IPS-NIHi7 (cell line): ENCODE measurements around the gene PCSK4.
"Not testable (repeated sequence)": the region's sequence is repeated elsewhere in the genome, so short reads cannot be mapped to it uniquely, and the experiment has no call there.

Experiments used
- DNase-seq: peaks from one replicate; pipeline ENCODE4 v3.0.0; 2012; ENCODE audit warnings: mixed read lengths; ENCODE audit errors: extremely low spot score

PCSK4 gene

GRCh38 chr19:1453525-1454364 is 36.4 kb downstream of the PCSK4 start:
- DNase-seq: no peak

DNA sequence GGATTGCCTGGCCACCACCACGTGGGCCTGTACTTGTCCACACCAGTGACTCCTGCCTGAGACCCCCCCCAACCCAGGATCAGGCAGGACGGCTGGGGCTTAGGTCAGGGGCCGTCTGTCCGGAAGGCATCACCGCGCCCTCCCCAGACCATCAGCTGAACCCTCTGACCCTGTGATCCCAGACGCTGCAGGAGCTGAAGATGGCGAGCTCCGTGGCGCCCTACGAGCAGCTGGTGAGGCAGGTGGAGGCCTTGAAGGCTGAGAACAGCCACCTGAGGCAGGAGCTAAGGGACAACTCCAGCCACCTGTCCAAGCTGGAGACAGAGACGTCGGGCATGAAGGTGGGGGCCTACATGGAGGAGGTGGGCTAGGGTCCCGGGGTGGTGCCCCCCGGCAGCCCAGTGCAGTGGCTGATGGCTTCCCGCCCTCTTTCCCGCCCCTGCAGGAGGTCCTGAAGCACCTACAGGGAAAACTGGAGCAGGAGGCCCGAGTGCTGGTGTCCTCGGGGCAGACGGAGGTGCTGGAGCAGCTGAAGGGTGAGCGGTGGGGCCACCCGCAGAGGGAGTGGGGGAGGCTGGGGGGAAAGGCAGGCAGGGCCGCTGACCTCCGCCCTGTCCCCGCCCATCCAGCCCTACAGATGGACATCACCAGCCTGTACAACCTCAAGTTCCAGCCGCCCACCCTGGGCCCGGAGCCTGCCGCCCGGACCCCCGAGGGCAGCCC is 37.2 kb downstream of the PCSK4 start:
- DNase-seq: no peak

GRCh38 chr19:1451916-1452801 is 38.0 kb downstream of the PCSK4 start:
- DNase-seq: no peak

- DNase-seq: no peak
Observed at GRCh38 chr19:1450735-1451731, 39.1 kb downstream of the PCSK4 start.

- peak; percentile 93 for DNase-seq
Observed at GRCh38 chr19:1449467-1450442, 40.4 kb downstream of the PCSK4 start, which contains the start of gene APC2. TSS of gene APC2 (plus strand) at chr19:1450121. CDS start at chr19:1453002, 2,881 bp downstream.

DNA sequence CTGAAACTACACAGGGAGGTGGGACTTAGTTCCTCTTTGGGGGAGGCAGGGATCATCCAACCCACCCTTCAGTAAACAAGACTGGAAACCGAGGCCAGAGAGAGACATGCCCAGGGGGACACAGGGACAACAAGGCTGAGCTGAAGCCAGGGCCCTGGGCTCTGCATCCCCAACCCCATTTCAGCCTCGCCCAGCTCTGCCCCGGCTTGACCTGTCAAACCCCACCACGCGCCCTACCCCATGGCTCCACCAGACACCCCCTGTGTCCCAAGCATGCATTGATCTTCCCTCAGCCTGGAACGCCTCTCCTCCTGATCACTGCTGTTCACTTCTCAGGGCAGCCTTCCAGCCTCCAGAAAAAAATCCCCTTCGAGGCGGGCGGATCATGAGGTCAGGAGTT is 42.2 kb downstream of the PCSK4 start:
- no peak for DNase-seq

DNA sequence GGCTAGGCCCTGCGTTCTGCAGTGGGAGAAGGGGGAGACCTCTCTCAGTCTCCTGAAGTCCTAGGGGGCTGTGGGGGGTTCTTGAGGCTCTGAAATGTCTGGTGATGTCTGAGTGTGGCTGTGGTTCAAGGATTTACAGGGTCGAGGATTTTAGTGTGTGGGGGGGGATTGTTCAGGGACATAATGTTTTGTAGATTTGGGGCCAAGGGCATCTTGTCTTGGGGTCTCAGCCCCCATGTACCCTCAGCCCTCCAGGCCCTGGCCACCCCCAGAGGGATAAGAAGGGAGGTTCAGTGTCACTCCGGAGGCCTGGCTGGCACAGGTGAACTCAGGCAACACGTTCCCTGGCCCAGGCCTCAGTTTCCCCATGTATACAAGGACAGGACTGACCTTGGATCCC is 42.6 kb downstream of the PCSK4 start:
- DNase-seq: no peak

GRCh38 chr19:1446713-1447481 is 43.3 kb downstream of the PCSK4 start:
- no peak for DNase-seq

- peak; percentile 77 for DNase-seq
Observed at GRCh38 chr19:1445932-1446712, 44.0 kb downstream of the PCSK4 start.

GRCh38 chr19:1445185-1445931 is 44.8 kb downstream of the PCSK4 start:
- DNase-seq: peak; percentile 87

- DNase-seq: no peak
Observed at GRCh38 chr19:1441677-1442438, 48.3 kb downstream of the PCSK4 start.

- no peak for DNase-seq
Observed at GRCh38 chr19:1441022-1441426, 49.1 kb downstream of the PCSK4 start.

GRCh38 chr19:1440418-1440801 is 49.7 kb downstream of the PCSK4 start:
- no peak for DNase-seq

DNA sequence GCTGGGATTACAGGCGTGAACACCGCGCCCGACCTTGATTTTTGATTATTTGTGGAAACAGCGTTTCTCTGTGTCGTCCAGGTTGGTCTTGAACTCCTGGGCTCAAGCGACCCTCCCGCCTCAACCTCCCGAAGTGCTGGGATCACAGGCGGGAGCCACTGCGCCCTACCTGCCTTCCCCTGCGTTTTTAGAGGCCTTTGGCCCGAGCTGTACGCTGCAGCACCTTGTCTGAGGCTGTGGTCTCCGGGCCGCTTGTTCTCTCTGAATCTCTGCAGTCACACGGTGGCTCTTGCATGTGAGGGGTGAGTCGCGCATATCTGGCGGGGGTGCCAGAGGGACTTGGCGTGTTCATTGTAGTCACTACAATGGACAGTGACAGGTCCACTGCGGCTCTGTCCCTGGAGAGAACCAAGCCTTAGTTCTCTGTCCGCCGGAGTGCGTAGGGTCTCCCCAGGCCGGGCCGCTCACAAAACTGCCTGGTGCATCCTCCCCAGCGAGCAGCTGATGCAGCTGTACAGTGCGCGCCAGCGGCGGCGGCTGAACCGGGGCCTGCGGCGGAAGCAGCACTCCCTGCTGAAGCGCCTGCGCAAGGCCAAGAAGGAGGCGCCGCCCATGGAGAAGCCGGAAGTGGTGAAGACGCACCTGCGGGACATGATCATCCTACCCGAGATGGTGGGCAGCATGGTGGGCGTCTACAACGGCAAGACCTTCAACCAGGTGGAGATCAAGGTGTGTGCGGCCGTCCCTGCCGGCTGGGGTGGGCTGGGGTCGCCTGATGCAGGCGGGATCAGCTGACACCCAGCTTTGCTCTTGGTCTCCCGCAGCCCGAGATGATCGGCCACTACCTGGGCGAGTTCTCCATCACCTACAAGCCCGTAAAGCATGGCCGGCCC is 50.4 kb downstream of the PCSK4 start:
- not testable (repeated sequence) for DNase-seq

GRCh38 chr19:1438933-1439354 is 51.2 kb downstream of the PCSK4 start:
- no peak for DNase-seq
